PC-3 (cell line): ENCODE results near the gene YJEFN3.

ENCODE experiments used
- CTCF ChIP-seq: fragments of 300-600 bp; sonication (generic); conservative IDR thresholded peaks from 2 replicates; pipeline ENCODE4 v1.5.1; 2017; ENCODE audit warnings: antibody characterized with exemption, low read depth, mild to moderate bottlenecking, low read length
- EZH2phosphoT487 ChIP-seq: fragments of 300-600 bp; sonication (generic); IDR thresholded peaks from 2 replicates; pipeline ENCODE4 v1.6.1; 2018; ENCODE audit warnings: mild to moderate bottlenecking, antibody characterized with exemption, low read length, borderline replicate concordance

DNA sequence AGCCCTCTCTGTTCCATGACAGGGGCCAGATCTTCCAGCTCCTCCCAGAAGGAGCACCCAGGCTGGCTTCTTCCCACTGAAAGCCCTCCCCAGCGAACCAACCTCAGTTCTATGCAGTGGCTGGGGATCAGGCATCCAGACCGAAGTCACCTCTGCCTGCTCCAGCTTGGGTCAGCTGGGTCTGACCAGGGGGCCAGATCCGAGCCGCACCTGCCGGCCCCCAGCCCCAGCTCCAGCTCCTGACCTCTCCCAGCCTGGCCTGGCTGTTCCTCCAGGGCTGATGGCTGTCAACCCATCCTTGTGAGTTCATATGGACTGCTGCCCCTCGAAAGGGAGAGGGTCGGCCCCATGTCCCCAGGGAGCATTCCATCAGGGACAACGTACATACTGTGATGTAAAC, 21.4 kb upstream of the YJEFN3 start:
- TF ChIP-seq CTCF (no peak), EZH2phosphoT487 (no peak)
